Measurements from ENCODE around the gene TRIM43B.
A peak's percentile ranks its signal among the peaks of the same experiment; 100 is the strongest.

- TF ChIP-seq CTCF (conservative IDR thresholded peaks at IDR 0.05), result peak; percentile 18
- TF ChIP-seq ZFX (IDR thresholded peaks at IDR 0.05), result peak; percentile 84
Measured at GRCh38 chr2:95526360-95527341, 42.1 kb upstream of the TRIM43B start.
